HG03064 (cell line): Measurements from ENCODE around the gene FBXL7.
"Not testable (repeated sequence)": the region's sequence is repeated elsewhere in the genome, so short reads cannot be mapped to it uniquely, and the experiment has no call there.

ENCODE experiments used
- ATAC-seq: cut with Tn5 transposase; IDR thresholded peaks from one replicate; pipeline ENCODE4 v1.9.1; 2021; ENCODE audit warnings: low read depth; ENCODE audit not compliant: unreplicated experiment

Gene FBXL7

GRCh38 chr5:15837551-15838289, 337.7 kb downstream of the FBXL7 start:
- ATAC-seq, result no peak

GRCh38 chr5:15844253-15844652, 344.3 kb downstream of the FBXL7 start:
- ATAC-seq, result no peak

- ATAC-seq, result no peak
Measured at GRCh38 chr5:15844871-15845270, 344.9 kb downstream of the FBXL7 start.

GRCh38 chr5:15850536-15850935, 350.6 kb downstream of the FBXL7 start:
- ATAC-seq, result no peak

GRCh38 chr5:15850939-15851341, 351.0 kb downstream of the FBXL7 start:
- ATAC-seq, result no peak

GRCh38 chr5:15852217-15852616, 352.2 kb downstream of the FBXL7 start:
- no peak for ATAC-seq

GRCh38 chr5:15852949-15853348, 353.0 kb downstream of the FBXL7 start:
- ATAC-seq, result no peak

GRCh38 chr5:15858326-15858725, 358.3 kb downstream of the FBXL7 start:
- ATAC-seq, result no peak

- no peak for ATAC-seq
Measured at GRCh38 chr5:15864536-15865215, 364.7 kb downstream of the FBXL7 start.

- ATAC-seq, result not testable (repeated sequence)
Measured at GRCh38 chr5:15872259-15872658, 372.3 kb downstream of the FBXL7 start.

- ATAC-seq, result no peak
Measured at GRCh38 chr5:15877914-15878313, 377.9 kb downstream of the FBXL7 start.

GRCh38 chr5:15880201-15880600, 380.2 kb downstream of the FBXL7 start:
- no peak for ATAC-seq

GRCh38 chr5:15885156-15885555, 385.2 kb downstream of the FBXL7 start:
- no peak for ATAC-seq

GRCh38 chr5:15886156-15886555, 386.2 kb downstream of the FBXL7 start:
- ATAC-seq, result no peak

GRCh38 chr5:15887093-15887492, 387.1 kb downstream of the FBXL7 start:
- ATAC-seq, result no peak

- no peak for ATAC-seq
Measured at GRCh38 chr5:15889001-15889400, 389.0 kb downstream of the FBXL7 start.

- ATAC-seq, result no peak
Measured at GRCh38 chr5:15893866-15894265, 393.9 kb downstream of the FBXL7 start.

- no peak for ATAC-seq
Measured at GRCh38 chr5:15897656-15898055, 397.7 kb downstream of the FBXL7 start.

GRCh38 chr5:15898641-15899040, 398.7 kb downstream of the FBXL7 start:
- ATAC-seq, result no peak

- no peak for ATAC-seq
Measured at GRCh38 chr5:15899481-15899880, 399.5 kb downstream of the FBXL7 start.

GRCh38 chr5:15901151-15901550, 401.2 kb downstream of the FBXL7 start:
- no peak for ATAC-seq

GRCh38 chr5:15902066-15902465, 402.1 kb downstream of the FBXL7 start:
- no peak for ATAC-seq
